MCF 10A (cell line): ENCODE data around the gene ZNF132. TPM values are rescaled to one million over a fixed set of nuclear protein-coding genes. Genes with fewer than 3 reads are reported as not detected.
A peak's percentile ranks its signal among the peaks of the same experiment; 100 is the strongest.

Experiments
- BruUV-seq: library from RNA; stranded (reverse); fragments of 400-500 nt; replicated peaks from 2 replicates; lab custom pipeline; 2021; lab: Mats Ljungman, UMichigan
- CTCF ChIA-PET: fragments of 300-600 bp; sonication (Branson Sonifier 250); formaldehyde crosslinking; extraction: SDS; loops from one replicate; lab custom pipeline; 2021; ENCODE audit warnings: antibody characterized with exemption, inconsistent platforms; lab: Yijun Ruan, JAX
- POLR2A ChIA-PET: fragments of 300-600, 350-650 bp; sonication (Branson Sonifier 250); formaldehyde crosslinking; extraction: SDS; loops from one replicate; lab custom pipeline; 2020; ENCODE audit warnings: antibody characterized with exemption, inconsistent platforms; lab: Yijun Ruan, JAX
- DNase-seq: peaks from one replicate; pipeline ENCODE4 v3.0.0-alpha.2; 2018; ENCODE audit not compliant: unreplicated experiment
- H3K27ac Mint-ChIP-seq: one replicate; pipeline ENCODE4 v1.8.0; 2022; ENCODE audit warnings: mild to moderate bottlenecking, low read depth, mixed read lengths; ENCODE audit not compliant: unreplicated experiment
- H3K27me3 Mint-ChIP-seq: one replicate; pipeline ENCODE4 v1.8.0; 2022; ENCODE audit warnings: mixed read lengths; ENCODE audit not compliant: insufficient read depth, unreplicated experiment
- H3K36me3 Mint-ChIP-seq: one replicate; pipeline ENCODE4 v1.8.0; 2022; ENCODE audit warnings: mild to moderate bottlenecking, moderate library complexity, mixed read lengths; ENCODE audit not compliant: insufficient read depth, unreplicated experiment
- H3K4me1 Mint-ChIP-seq: one replicate; pipeline ENCODE4 v1.8.0; 2022; ENCODE audit warnings: mixed read lengths; ENCODE audit not compliant: insufficient read depth, unreplicated experiment
- H3K4me3 Mint-ChIP-seq: one replicate; pipeline ENCODE4 v1.8.0; 2022; ENCODE audit warnings: mild to moderate bottlenecking, moderate library complexity, mixed read lengths; ENCODE audit not compliant: unreplicated experiment
- H3K9me3 Mint-ChIP-seq: one replicate; pipeline ENCODE4 v1.8.0; 2022; ENCODE audit warnings: mixed read lengths; ENCODE audit not compliant: unreplicated experiment
- CTCF ChIP-seq: fragments of 200-600 bp; IDR thresholded peaks from one replicate; pipeline ENCODE4 v1.8.0; 2022; ENCODE audit warnings: antibody characterized with exemption, mild to moderate bottlenecking; ENCODE audit not compliant: unreplicated experiment
- intact Hi-C: fragments of 100-400 bp; cut with micrococcal nuclease; formaldehyde crosslinking; loops from 2 replicates; pipeline ENCODE4 v1.14.1; 2022
- total RNA-seq: library from RNA; stranded (reverse); gene quantifications from 2 replicates; pipeline ENCODE4 v1.2.3, GENCODE V29; 2022

The ZNF132 gene
- total RNA-seq, 1 experiment from 2014 or later, result not detected

GRCh38 chr19:58400916-58401839, 38.8 kb downstream of the ZNF132 start:
- Mint-ChIP-seq H3K9me3 (no peaks in the 10 kb centered on the region), H3K4me1 (peaks cover 13% of the 10 kb centered on the region), H3K36me3 (peaks cover 6% of the 10 kb centered on the region), H3K27ac (peak overlapping the region; percentile 95), H3K4me3 (peak overlapping the region; percentile 92), H3K27me3 (no peaks in the 10 kb centered on the region)
- peak; percentile 100 for DNase-seq
- ChIA-PET POLR2A (interaction anchor here (0.6 to 4.7 kb wide), 5 partner anchors 13 to 52 kb away, joined by 3 to 22 read pairs (median 4); partner anchors contain the start of genes RPS5, ZNF324B and ZNF497), CTCF (interaction anchor here (1.3 to 2.1 kb wide), 2 partner anchors 13 to 113 kb away, joined by 5 to 7 read pairs; no protein-coding TSS in a partner anchor)
- BruUV-seq, result no TSS peak
- intact Hi-C loops, result loop anchor here (1.0 kb wide), 1 partner anchor 20 kb away; the partner anchor contains the start of gene ZNF837
- TF ChIP-seq CTCF, result no peak

GRCh38 chr19:58400316-58400915, 39.5 kb downstream of the ZNF132 start:
- POLR2A ChIA-PET, result interaction anchor here (1.0 to 4.7 kb wide), 2 partner anchors 12 to 53 kb away, joined by 3 to 22 read pairs; partner anchors contain the start of gene RPS5
- Mint-ChIP-seq H3K4me3 (peak overlapping the region; percentile 92), H3K4me1 (peaks cover 19% of the 10 kb centered on the region), H3K9me3 (no peaks in the 10 kb centered on the region), H3K27me3 (no peaks in the 10 kb centered on the region), H3K27ac (peak overlapping the region; percentile 95), H3K36me3 (peaks cover 11% of the 10 kb centered on the region)
- DNase-seq, result no peak
- no TSS peak for BruUV-seq
- CTCF ChIA-PET, result interaction anchor here (1.3 kb wide), 1 partner anchor 13 kb away, joined by 5 read pairs; no protein-coding TSS in a partner anchor
- no peak for TF ChIP-seq CTCF
- intact Hi-C loops, result no loop called here

GRCh38 chr19:58399903-58400302, 40.0 kb downstream of the ZNF132 start:
- POLR2A ChIA-PET, result interaction anchor here (1.0 to 4.7 kb wide), 2 partner anchors 11 to 54 kb away, joined by 3 to 22 read pairs; partner anchors contain the start of gene RPS5
- peak overlapping the region; percentile 92 for H3K4me3 Mint-ChIP-seq
- no peaks in the 10 kb centered on the region for H3K9me3 Mint-ChIP-seq
- no TSS peak for BruUV-seq
- peaks cover 16% of the 10 kb centered on the region for H3K36me3 Mint-ChIP-seq
- H3K27ac Mint-ChIP-seq, result no peak overlapping the region
- intact Hi-C loops, result no loop called here
- CTCF ChIA-PET, result interaction anchor here (1.3 kb wide), 1 partner anchor 12 kb away, joined by 5 read pairs; no protein-coding TSS in a partner anchor
- peaks cover 20% of the 10 kb centered on the region for H3K4me1 Mint-ChIP-seq
- DNase-seq, result no peak
- H3K27me3 Mint-ChIP-seq, result no peaks in the 10 kb centered on the region
- no peak for TF ChIP-seq CTCF
